HUES6 (cell line): ENCODE results near the gene SMPD1.

Source experiments
- H3K27ac ChIP-seq: 2 replicates; pipeline ENCODE4 v1.7.0; 2013; ENCODE audit warnings: low read depth, mild to moderate bottlenecking, low read length, inconsistent platforms
- H3K27me3 ChIP-seq: 2 replicates; pipeline ENCODE4 v1.6.1; 2013; ENCODE audit warnings: low read length; ENCODE audit not compliant: control insufficient read depth, insufficient read depth
- H3K36me3 ChIP-seq: 2 replicates; pipeline ENCODE4 v1.6.1; 2013; ENCODE audit warnings: low read length; ENCODE audit not compliant: control insufficient read depth, insufficient read depth
- H3K4me1 ChIP-seq: 2 replicates; pipeline ENCODE4 v1.6.1; 2013; ENCODE audit warnings: low read length; ENCODE audit not compliant: control insufficient read depth, insufficient read depth
- H3K4me3 ChIP-seq: 2 replicates; pipeline ENCODE4 v1.5.1; 2013; ENCODE audit warnings: low read depth, low read length
- H3K9ac ChIP-seq: one replicate; pipeline ENCODE4 v1.6.1; 2013; ENCODE audit warnings: mild to moderate bottlenecking, low read length
- H3K9me3 ChIP-seq: 2 replicates; pipeline ENCODE4 v1.6.1; 2013; ENCODE audit warnings: low read depth, low read length; ENCODE audit not compliant: control insufficient read depth, insufficient read depth

Gene SMPD1

DNA sequence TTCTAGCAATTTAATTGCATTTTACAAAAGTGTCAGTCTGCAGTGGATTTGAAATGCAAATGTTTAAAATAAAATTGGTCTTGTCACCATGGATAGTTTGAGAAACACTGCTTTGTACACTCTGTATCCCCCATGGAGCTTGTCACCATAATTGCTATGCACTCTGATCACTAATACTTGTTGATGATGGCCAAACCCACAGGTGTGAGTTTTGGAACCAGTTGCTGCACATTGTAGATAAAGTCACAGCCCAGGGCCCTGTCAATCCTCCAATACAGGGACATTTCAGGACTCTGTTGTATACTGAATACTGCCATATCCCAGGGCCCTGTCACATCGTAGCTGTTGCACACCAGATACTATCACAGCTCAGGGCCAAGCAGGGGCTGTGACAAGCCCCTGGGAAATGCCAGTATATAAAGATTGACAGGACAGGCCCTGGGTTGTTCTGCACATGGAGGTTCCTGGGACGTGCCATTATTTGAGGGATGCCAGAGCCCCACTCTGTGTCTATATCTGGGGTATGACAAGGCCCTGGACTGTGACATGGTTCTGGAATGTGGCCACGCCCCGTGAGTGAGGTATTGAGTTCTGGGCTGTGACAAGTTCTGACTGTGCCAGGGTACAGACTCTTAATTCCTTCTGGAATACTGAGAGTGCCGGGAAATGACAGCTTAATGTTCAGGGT is 27.9 kb upstream of the SMPD1 start:
- Histone ChIP-seq H3K9ac (no peak overlapping the region), H3K27ac (no peak overlapping the region), H3K9me3 (no peaks in the 10 kb centered on the region), H3K36me3 (no peaks in the 10 kb centered on the region), H3K4me3 (no peak overlapping the region), H3K27me3 (no peaks in the 10 kb centered on the region), H3K4me1 (peaks cover 4% of the 10 kb centered on the region; the same call in 1 of the 2 replicates)

DNA sequence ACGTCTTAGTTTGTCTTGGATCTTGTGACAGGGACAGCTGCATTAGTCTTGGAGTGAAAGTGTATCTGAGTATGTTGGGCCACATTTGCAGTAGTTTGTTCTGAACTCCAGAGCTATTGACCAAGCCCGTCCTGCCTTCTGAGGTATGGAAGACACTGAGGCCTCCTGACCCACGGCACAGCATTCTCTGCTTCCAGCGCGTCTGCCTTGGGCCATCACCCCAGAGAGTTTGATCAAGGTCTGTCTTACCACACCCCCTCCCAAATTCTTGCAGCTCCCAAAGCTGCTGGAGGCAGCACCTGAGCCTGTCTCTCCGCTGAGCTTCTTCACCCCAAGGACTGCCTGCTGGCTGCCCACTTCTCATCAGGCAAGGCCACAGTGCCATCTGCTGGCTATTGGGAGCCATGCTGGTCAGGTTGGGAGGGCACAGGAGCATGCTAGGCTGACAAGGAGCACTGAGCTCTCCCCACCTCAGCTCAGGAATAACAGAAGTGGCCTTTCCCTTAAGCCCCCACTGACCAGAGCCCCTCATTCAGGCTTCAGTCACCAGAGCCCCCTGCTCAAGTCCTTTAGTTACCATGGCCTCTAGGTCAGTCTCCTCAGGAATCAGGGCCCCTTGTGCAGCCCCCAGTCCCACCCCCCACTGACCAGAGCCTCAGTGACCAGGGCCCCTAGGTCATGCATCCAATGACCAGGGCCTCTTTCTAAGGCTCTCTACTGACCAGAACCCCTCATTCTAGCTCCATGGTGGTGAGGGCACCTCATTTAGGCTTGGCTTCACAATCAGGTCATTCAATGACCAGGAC is 27.2 kb upstream of the SMPD1 start:
- Histone ChIP-seq H3K9ac (no peak overlapping the region), H3K27ac (no peak overlapping the region), H3K27me3 (no peaks in the 10 kb centered on the region), H3K4me1 (peaks cover 4% of the 10 kb centered on the region; the same call in 1 of the 2 replicates), H3K9me3 (no peaks in the 10 kb centered on the region), H3K36me3 (no peaks in the 10 kb centered on the region), H3K4me3 (no peak overlapping the region)

DNA sequence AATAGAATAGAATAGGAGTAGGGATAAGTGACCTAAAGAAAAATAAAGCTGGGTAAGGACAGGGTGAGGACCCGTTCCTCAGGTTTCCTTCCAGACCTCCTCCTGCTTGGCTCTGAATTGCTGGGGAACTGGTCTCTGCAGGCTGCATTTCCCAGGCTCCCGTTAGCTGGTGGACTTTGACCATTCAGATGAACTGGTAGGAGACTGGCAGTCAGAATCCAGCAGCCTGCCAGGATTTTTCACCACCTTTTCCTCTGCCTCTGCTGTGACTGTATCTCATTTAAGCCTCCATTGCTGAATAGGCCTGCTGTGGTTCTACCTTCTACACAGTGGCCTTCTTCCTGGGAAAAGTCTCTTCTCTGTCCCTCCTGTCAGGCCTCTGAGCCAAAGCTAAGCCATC is 24.6 kb upstream of the SMPD1 start:
- no peak overlapping the region for H3K9ac ChIP-seq
- H3K36me3 ChIP-seq: no peaks in the 10 kb centered on the region
- no peaks in the 10 kb centered on the region for H3K27me3 ChIP-seq
- H3K27ac ChIP-seq: no peak overlapping the region
- H3K4me3 ChIP-seq: no peak overlapping the region
- peaks cover 4% of the 10 kb centered on the region; the same call in 1 of the 2 replicates for H3K4me1 ChIP-seq
- H3K9me3 ChIP-seq: no peaks in the 10 kb centered on the region

DNA sequence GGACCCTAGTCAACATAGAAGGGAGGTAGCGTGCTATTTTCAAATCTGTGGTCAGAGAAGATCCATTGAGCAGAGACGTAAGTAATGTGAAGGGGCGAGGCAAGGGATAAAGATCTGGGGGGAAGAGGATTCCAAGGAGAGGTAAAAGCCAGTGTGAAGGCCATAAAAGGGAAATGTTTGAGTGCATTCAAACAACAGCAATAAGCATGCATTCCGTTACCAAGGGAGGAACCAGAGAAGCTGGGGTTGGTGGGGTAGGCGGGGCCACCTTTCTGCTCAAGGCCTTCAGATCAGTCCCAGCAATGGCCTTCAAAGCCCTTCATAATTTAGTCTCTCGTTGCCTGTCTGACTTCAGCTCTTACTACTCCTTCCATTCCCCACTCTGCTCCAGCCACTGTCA is 18.4 kb upstream of the SMPD1 start:
- H3K27ac ChIP-seq: no peak overlapping the region
- H3K36me3 ChIP-seq: no peaks in the 10 kb centered on the region
- no peaks in the 10 kb centered on the region for H3K27me3 ChIP-seq
- H3K4me3 ChIP-seq: no peak overlapping the region
- peaks cover 7% of the 10 kb centered on the region for H3K4me1 ChIP-seq
- no peaks in the 10 kb centered on the region for H3K9me3 ChIP-seq
- H3K9ac ChIP-seq: peak overlapping the region; percentile 3

DNA sequence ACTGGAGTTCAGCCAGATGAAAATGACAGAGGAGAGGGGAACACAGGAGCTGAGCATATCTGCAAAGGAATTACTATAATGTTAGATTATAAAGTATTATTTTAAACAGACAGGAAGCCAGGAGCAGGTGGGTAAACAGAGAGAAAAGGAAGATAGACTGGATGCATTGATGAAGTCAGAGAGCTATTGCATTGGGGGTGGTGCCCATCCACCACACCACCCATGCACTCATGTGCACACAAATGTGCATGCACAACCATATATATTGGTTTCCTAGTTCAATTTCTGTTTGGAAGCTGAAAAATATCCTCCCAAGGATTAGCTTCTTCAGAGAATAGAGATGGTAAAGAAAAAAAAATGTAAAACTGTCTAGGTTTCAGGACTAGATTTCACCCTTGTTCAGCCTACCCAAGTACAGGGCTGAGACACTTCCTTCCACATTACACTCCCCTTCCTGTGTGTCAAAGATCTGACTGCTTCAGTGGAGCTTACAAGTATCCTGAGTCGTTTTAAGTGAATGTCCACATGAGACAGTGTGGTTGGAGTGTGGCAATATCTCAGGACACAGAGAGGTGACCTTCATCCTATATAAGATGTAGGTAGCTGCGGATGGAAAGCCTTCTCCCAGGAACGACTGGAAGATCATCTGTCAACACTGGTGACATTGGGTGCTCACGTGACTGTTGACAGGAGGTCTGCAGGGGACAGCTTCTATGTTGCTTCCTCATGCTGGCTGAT is 12.2 kb upstream of the SMPD1 start:
- H3K4me1 ChIP-seq: peaks cover 11% of the 10 kb centered on the region
- no peak overlapping the region for H3K27ac ChIP-seq
- no peaks in the 10 kb centered on the region for H3K27me3 ChIP-seq
- H3K36me3 ChIP-seq: no peaks in the 10 kb centered on the region
- H3K9ac ChIP-seq: no peak overlapping the region
- H3K4me3 ChIP-seq: no peak overlapping the region
- H3K9me3 ChIP-seq: no peaks in the 10 kb centered on the region

DNA sequence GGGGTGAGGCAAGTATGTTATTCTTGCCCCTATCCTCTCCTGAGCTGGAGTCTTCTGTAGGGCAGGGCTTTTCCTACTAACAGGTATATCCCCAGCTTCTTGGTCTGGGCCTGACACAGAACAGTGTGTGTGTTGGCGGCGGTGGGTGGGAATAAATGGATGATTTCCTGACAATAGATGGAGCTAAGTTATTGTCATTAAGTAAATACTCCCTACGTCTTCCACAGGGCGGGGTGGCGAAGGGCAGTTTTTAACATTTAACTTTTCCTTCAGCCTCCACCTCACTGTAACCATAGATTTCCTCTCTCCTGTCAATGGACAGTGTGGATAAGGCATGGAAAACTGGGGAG is 11.7 kb upstream of the SMPD1 start:
- no peaks in the 10 kb centered on the region for H3K36me3 ChIP-seq
- peaks cover 11% of the 10 kb centered on the region for H3K4me1 ChIP-seq
- H3K9ac ChIP-seq: no peak overlapping the region
- no peaks in the 10 kb centered on the region for H3K27me3 ChIP-seq
- H3K27ac ChIP-seq: no peak overlapping the region
- no peaks in the 10 kb centered on the region for H3K9me3 ChIP-seq
- H3K4me3 ChIP-seq: no peak overlapping the region

DNA sequence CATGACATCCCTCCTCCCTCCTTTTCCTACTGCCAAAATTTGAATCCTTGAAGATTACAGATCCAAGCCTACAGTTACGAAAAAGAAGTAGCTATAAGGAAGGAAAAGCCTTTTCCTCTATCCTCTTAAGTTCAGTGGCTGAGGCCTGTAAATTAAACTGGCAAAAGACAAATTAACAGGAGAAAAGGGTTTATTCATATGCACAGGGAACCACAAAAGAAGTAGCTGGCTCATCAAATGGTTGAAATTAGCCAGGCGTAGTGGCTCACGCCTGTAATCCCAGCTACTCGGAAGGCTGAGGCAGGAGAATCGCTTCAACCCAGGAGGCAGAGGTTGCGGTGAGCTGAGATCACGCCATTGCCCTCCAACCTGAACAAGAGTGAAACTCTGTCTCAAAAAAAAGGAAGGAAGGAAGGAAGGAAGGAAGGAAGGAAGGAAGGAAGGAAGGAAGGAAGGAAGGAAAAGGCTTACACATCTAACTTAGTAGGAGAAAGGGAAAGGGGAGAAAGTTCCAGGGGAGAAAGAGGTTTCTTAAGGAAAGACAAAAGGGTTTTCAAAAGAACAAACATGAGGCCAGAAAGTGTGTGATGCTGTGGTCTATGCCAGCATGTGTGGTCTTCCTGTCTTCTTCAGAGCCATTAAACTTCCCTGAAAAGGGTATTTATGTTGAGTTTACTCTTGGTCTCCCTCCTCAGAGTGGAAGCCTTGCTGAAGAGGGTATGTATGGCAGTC is 5.1 kb upstream of the SMPD1 start:
- H3K9me3 ChIP-seq: no peaks in the 10 kb centered on the region
- H3K27me3 ChIP-seq: no peaks in the 10 kb centered on the region
- H3K36me3 ChIP-seq: no peaks in the 10 kb centered on the region
- peak overlapping the region; percentile 20; the same call in 1 of the 2 replicates for H3K27ac ChIP-seq
- peak overlapping the region; percentile 43 for H3K9ac ChIP-seq
- no peak overlapping the region for H3K4me3 ChIP-seq
- H3K4me1 ChIP-seq: peaks cover 34% of the 10 kb centered on the region

DNA sequence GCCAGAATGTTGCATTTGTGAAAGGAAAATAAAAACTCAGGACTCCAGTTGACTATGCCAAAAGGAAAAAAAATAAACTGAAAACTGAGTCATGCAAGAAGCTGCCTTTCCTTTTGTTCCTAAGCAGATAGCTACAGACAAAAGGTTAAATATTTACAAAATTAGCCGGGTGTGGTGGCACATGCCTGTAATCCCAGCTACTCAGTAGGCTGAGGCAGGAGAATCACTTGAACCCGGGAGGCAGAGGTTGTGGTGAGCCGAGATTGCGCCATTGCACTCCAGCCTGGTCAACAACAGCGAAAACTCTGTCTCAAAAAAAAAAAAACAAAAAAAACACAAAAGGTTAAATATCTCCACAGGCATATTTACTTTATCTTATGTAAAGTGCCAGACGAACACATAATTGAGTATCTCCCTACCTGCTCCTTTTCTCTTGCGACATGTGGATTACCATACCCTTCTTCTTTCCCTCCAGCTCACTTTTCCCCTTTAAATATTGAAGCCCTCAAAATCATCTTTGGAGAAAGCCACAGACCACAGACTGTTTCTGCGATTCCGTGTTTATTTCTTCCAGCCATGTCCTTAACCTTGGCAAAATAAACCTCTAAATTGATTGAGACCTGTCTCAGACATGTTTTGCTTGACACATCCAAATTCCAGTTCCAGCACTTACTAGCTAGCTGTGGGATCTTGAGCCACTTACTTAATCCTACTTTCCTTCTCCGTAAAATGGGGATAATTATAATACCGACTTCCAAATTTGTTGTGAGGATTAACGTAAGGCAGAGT is 2.3 kb upstream of the SMPD1 start:
- peaks cover 6% of the 10 kb centered on the region for H3K27me3 ChIP-seq
- no peaks in the 10 kb centered on the region for H3K9me3 ChIP-seq
- no peak overlapping the region for H3K27ac ChIP-seq
- no peaks in the 10 kb centered on the region for H3K36me3 ChIP-seq
- peaks cover 28% of the 10 kb centered on the region for H3K4me1 ChIP-seq
- no peak overlapping the region for H3K4me3 ChIP-seq
- no peak overlapping the region for H3K9ac ChIP-seq

DNA sequence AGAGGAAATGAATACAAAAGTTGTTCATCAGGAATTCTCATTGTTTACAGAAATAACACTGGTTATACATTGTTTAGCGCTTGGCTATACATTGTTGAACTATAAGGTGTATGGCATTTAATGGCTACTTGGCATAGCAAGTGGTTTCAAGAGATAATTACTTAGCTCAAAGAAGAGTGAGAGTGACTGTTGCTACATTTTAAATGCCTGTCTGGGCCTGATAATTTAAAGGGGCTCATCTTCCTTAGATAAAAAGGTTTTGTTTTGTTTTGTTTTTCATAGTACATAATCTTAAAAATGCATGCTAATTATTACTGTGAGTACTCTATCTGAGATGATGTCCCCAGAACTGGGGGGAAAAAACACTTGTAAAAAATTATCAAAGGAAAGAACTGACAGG is 1.5 kb upstream of the SMPD1 start:
- Histone ChIP-seq H3K9ac (no peak overlapping the region), H3K4me3 (no peak overlapping the region), H3K27ac (no peak overlapping the region), H3K27me3 (peaks cover 6% of the 10 kb centered on the region), H3K9me3 (no peaks in the 10 kb centered on the region), H3K36me3 (no peaks in the 10 kb centered on the region), H3K4me1 (peaks cover 28% of the 10 kb centered on the region)

DNA sequence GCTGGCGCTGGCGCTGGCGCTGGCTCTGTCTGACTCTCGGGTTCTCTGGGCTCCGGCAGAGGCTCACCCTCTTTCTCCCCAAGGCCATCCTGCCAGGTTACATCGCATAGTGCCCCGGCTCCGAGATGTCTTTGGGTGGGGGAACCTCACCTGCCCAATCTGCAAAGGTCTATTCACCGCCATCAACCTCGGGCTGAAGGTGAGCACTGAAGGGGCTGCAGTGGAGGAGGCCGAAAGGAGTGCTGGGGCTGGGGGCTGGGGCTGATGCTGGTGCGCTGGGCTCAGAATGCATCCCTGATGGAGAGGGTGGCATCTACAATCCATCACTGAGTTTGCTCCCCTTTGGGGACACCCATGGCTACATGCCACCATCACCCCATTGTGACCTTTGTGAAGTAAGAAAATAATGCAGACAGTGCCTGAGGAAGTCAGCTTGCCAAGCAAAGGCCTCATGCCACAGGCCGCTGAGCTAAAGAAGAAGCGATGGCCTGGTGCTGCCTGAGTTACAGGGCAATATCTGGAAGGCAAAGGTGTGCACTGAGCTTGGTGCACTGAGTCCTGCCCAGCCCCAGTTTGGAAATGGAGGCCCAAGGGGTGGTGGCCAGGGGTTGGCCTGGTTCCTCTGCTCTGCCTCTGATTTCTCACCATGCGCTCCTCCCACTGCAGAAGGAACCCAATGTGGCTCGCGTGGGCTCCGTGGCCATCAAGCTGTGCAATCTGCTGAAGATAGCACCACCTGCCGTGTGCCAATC is 620 bp downstream of the SMPD1 start:
- Histone ChIP-seq H3K27ac (no peak overlapping the region), H3K36me3 (no peaks in the 10 kb centered on the region), H3K4me1 (peaks cover 18% of the 10 kb centered on the region), H3K27me3 (peaks cover 6% of the 10 kb centered on the region), H3K9ac (peak overlapping the region; percentile 61), H3K9me3 (no peaks in the 10 kb centered on the region), H3K4me3 (peak overlapping the region; percentile 77)
